ENCODE data around the gene ATXN2L.
A peak's percentile ranks its signal among the peaks of the same experiment; 100 is the strongest.
"Not testable (repeated sequence)": the region's sequence is repeated elsewhere in the genome, so short reads cannot be mapped to it uniquely, and the experiment has no call there.

The ATXN2L gene

GRCh38 chr16:28822520-28823290 lies at the start of gene ATXN2L:
TSS of gene ATXN2L (plus strand) at chr16:28822999. CDS start at chr16:28823260, 261 bp downstream.
- Histone ChIP-seq H3K4me3 (ENCODE audit: low read depth in 1 of 5, low read length in 5 of 5) (peak within 1 kb of the TSS; percentile 86 to 95 (median 89)), H3K27me3 (ENCODE audit: control insufficient read depth in 5 of 5, insufficient read depth in 4 of 5, low read length in 5 of 5) (no peaks in the 10 kb centered on the region), H3K27ac (ENCODE audit: low read depth, low read length) (peak within 1 kb of the TSS; percentile 95), H3K9me3 (ENCODE audit: control insufficient read depth in 5 of 5, low read length in 5 of 5) (peaks cover 0 to 3% (median 0%) of the 10 kb centered on the region in 5 donors), H3K9ac (ENCODE audit: low read length in 5 of 5) (peak within 1 kb of the TSS; percentile 59 to 100 (median 98)), H3K36me3 (ENCODE audit: control insufficient read depth in 5 of 5, insufficient read depth in 5 of 5, low read length in 5 of 5) (peaks cover 6 to 27% (median 26%) of the 10 kb centered on the region in 5 donors), H3K4me1 (ENCODE audit: control insufficient read depth in 5 of 5, insufficient read depth in 5 of 5, low read length in 5 of 5) (peaks cover 5 to 26% (median 23%) of the 10 kb centered on the region in 5 donors)

DNA sequence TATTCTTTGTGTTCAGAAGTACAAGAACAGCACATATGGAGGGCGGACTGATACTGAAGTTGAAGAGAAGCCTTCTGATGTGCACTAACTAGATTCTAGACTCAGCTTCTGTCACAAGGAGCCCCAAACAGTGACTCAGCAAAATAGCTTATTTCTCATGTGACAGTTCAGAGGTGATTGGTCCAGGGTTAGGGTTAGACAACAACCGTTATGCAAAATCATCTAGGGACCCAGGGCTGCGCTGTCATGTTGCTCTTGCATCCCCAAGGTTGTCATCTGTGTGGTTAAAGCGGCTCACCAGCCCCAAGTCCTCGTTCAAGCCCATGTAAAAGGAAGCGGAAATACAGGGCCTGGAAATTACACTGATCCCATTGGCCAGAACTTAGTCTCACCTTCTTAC lies 41.1 kb upstream of the ATXN2L start:
- not testable (repeated sequence) for H3K36me3 ChIP-seq (ENCODE audit: control insufficient read depth in 5 of 5, insufficient read depth in 5 of 5, low read length in 5 of 5); H3K9ac ChIP-seq (ENCODE audit: low read length in 5 of 5); H3K4me1 ChIP-seq (ENCODE audit: control insufficient read depth in 5 of 5, insufficient read depth in 5 of 5, low read length in 5 of 5); H3K9me3 ChIP-seq (ENCODE audit: control insufficient read depth in 5 of 5, low read length in 5 of 5); H3K27me3 ChIP-seq (ENCODE audit: control insufficient read depth in 5 of 5, insufficient read depth in 4 of 5, low read length in 5 of 5); H3K4me3 ChIP-seq (ENCODE audit: low read depth in 1 of 5, low read length in 5 of 5); H3K27ac ChIP-seq (ENCODE audit: low read depth, low read length)

- H3K9me3 ChIP-seq (ENCODE audit: control insufficient read depth in 5 of 5, low read length in 5 of 5); H3K9ac ChIP-seq (ENCODE audit: low read length in 5 of 5); H3K27ac ChIP-seq (ENCODE audit: low read depth, low read length); H3K4me3 ChIP-seq (ENCODE audit: low read depth in 1 of 5, low read length in 5 of 5); H3K4me1 ChIP-seq (ENCODE audit: control insufficient read depth in 5 of 5, insufficient read depth in 5 of 5, low read length in 5 of 5); H3K27me3 ChIP-seq (ENCODE audit: control insufficient read depth in 5 of 5, insufficient read depth in 4 of 5, low read length in 5 of 5); H3K36me3 ChIP-seq (ENCODE audit: control insufficient read depth in 5 of 5, insufficient read depth in 5 of 5, low read length in 5 of 5): not testable (repeated sequence)
Measured at GRCh38 chr16:28782357-28782756, 40.4 kb upstream of the ATXN2L start.

- not testable (repeated sequence) for H3K36me3 ChIP-seq (ENCODE audit: control insufficient read depth in 5 of 5, insufficient read depth in 5 of 5, low read length in 5 of 5); H3K9me3 ChIP-seq (ENCODE audit: control insufficient read depth in 5 of 5, low read length in 5 of 5); H3K27me3 ChIP-seq (ENCODE audit: control insufficient read depth in 5 of 5, insufficient read depth in 4 of 5, low read length in 5 of 5); H3K4me1 ChIP-seq (ENCODE audit: control insufficient read depth in 5 of 5, insufficient read depth in 5 of 5, low read length in 5 of 5); H3K4me3 ChIP-seq (ENCODE audit: low read depth in 1 of 5, low read length in 5 of 5); H3K9ac ChIP-seq (ENCODE audit: low read length in 5 of 5); H3K27ac ChIP-seq (ENCODE audit: low read depth, low read length)
Measured at GRCh38 chr16:28802235-28803019, 20.4 kb upstream of the ATXN2L start.

DNA sequence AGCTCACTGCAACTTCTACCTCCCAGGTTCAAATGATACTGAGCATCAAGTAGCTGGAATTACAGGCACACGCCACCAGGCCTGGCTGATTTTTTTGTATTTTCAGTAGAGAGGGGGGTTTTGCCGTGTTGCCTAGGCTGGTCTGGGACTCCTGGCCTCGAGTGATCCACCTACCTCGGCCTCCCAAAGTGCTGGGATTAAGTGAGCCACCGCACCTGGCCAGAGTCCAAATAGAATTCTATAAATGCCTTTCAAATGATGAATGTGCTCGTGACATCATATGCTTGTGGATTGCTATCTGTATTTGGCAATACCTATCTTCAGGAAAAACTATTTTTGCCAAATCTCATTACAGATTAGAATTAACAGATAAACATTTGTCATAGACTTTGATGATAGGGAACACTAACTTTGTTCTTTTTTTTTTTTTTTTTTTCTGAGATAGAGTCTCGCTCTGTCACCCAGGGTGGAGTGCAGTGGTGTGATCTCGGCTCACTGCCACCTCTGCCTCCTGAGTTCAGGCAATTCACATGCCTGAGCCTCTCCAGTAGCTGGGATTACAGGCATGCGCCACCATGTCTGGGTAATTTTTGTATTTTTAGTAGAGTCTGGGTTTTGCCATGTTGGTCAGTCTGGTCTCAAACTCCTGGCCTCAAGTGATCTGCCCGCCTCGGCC lies 15.2 kb upstream of the ATXN2L start:
- H3K27me3 ChIP-seq (ENCODE audit: control insufficient read depth in 5 of 5, insufficient read depth in 4 of 5, low read length in 5 of 5); H3K4me1 ChIP-seq (ENCODE audit: control insufficient read depth in 5 of 5, insufficient read depth in 5 of 5, low read length in 5 of 5); H3K9ac ChIP-seq (ENCODE audit: low read length in 5 of 5); H3K9me3 ChIP-seq (ENCODE audit: control insufficient read depth in 5 of 5, low read length in 5 of 5); H3K4me3 ChIP-seq (ENCODE audit: low read depth in 1 of 5, low read length in 5 of 5); H3K27ac ChIP-seq (ENCODE audit: low read depth, low read length); H3K36me3 ChIP-seq (ENCODE audit: control insufficient read depth in 5 of 5, insufficient read depth in 5 of 5, low read length in 5 of 5): not testable (repeated sequence)

DNA sequence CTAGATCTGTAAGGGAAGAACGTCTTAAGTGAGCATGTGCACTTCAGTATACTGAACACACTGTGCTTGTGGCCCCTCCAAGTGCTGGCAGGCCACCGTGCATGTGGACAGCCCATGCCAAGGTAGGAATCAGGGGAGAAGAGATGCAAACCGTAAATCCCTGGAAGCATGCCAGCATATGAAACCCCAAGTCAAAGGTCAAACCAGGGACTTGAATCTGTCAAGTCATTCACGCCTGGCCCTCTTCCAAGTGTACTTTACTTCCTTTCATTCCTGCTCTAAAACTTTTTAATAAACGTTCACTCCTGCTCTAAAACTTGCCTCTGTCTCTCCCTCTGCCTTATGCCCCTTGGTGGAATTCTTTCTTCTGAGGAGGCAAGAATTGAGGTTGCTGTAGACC lies 2.8 kb upstream of the ATXN2L start:
- Histone ChIP-seq H3K27me3 (ENCODE audit: control insufficient read depth in 5 of 5, insufficient read depth in 4 of 5, low read length in 5 of 5) (no peaks in the 10 kb centered on the region), H3K36me3 (ENCODE audit: control insufficient read depth in 5 of 5, insufficient read depth in 5 of 5, low read length in 5 of 5) (peaks cover 0 to 4% (median 0%) of the 10 kb centered on the region in 5 donors), H3K27ac (ENCODE audit: low read depth, low read length) (no peak overlapping the region), H3K4me3 (ENCODE audit: low read depth in 1 of 5, low read length in 5 of 5) (no peak overlapping the region), H3K4me1 (ENCODE audit: control insufficient read depth in 5 of 5, insufficient read depth in 5 of 5, low read length in 5 of 5) (peaks cover 5 to 14% (median 14%) of the 10 kb centered on the region in 5 donors), H3K9me3 (ENCODE audit: control insufficient read depth in 5 of 5, low read length in 5 of 5) (peaks cover 0 to 3% (median 0%) of the 10 kb centered on the region in 5 donors), H3K9ac (ENCODE audit: low read length in 5 of 5) (no peak overlapping the region)

- H3K4me3 ChIP-seq (ENCODE audit: low read depth in 1 of 5, low read length in 5 of 5); H3K27ac ChIP-seq (ENCODE audit: low read depth, low read length); H3K9me3 ChIP-seq (ENCODE audit: control insufficient read depth in 5 of 5, low read length in 5 of 5); H3K27me3 ChIP-seq (ENCODE audit: control insufficient read depth in 5 of 5, insufficient read depth in 4 of 5, low read length in 5 of 5); H3K9ac ChIP-seq (ENCODE audit: low read length in 5 of 5); H3K36me3 ChIP-seq (ENCODE audit: control insufficient read depth in 5 of 5, insufficient read depth in 5 of 5, low read length in 5 of 5): not testable (repeated sequence)
- peaks cover 5 to 20% (median 19%) of the 10 kb centered on the region in 5 donors for H3K4me1 ChIP-seq (ENCODE audit: control insufficient read depth in 5 of 5, insufficient read depth in 5 of 5, low read length in 5 of 5)
Measured at GRCh38 chr16:28820546-28820945, 2.3 kb upstream of the ATXN2L start.

GRCh38 chr16:28821874-28822519 lies 802 bp upstream of the ATXN2L start:
- Histone ChIP-seq H3K9ac (ENCODE audit: low read length in 5 of 5) (peak overlapping the region; percentile 59 to 100 (median 84)), H3K27ac (ENCODE audit: low read depth, low read length) (peak overlapping the region; percentile 95), H3K4me3 (ENCODE audit: low read depth in 1 of 5, low read length in 5 of 5) (peak overlapping the region; percentile 78 to 93 (median 87))

DNA sequence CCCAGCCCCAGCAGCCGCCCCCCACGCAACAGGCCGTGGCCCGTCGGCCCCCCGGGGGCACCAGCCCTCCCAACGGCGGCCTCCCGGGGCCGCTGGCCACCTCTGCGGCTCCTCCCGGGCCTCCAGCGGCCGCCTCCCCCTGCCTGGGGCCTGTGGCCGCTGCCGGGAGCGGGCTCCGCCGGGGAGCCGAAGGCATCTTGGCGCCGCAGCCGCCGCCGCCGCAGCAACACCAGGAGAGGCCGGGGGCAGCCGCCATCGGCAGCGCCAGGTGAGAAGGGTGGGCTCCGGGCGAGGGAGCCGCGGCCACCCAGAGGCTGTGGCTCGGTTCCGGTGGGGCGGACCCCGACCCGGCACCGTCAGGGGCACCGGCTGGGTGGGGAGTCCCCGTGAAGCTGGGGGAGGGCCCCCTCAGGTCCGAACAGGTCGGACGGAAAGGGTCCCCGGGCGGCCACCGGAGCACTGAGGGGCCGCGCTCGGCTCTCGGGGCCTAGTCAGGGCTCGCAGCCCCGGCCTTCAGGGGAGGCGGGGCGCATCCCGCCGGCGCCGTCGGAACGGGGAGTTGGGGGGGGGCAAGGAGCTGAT lies 583 bp downstream of the ATXN2L start:
- H3K36me3 ChIP-seq (ENCODE audit: control insufficient read depth in 5 of 5, insufficient read depth in 5 of 5, low read length in 5 of 5) = peaks cover 9 to 34% (median 32%) of the 10 kb centered on the region in 5 donors
- peaks cover 5 to 26% (median 23%) of the 10 kb centered on the region in 5 donors for H3K4me1 ChIP-seq (ENCODE audit: control insufficient read depth in 5 of 5, insufficient read depth in 5 of 5, low read length in 5 of 5)
- peak overlapping the region in 4 of 5 donors; percentile 87 to 95 (median 91) for H3K4me3 ChIP-seq (ENCODE audit: low read depth in 1 of 5, low read length in 5 of 5)
- H3K27me3 ChIP-seq (ENCODE audit: control insufficient read depth in 5 of 5, insufficient read depth in 4 of 5, low read length in 5 of 5) = no peaks in the 10 kb centered on the region
- peak overlapping the region in 4 of 5 donors; percentile 96 to 100 (median 99) for H3K9ac ChIP-seq (ENCODE audit: low read length in 5 of 5)
- H3K27ac ChIP-seq (ENCODE audit: low read depth, low read length) = peak overlapping the region; percentile 95
- peaks cover 0 to 3% (median 0%) of the 10 kb centered on the region in 5 donors for H3K9me3 ChIP-seq (ENCODE audit: control insufficient read depth in 5 of 5, low read length in 5 of 5)

More at GRCh38 chr16:28821874-28822519, 802 bp upstream of the ATXN2L start:
- Histone ChIP-seq H3K4me1 (ENCODE audit: control insufficient read depth in 5 of 5, insufficient read depth in 5 of 5, low read length in 5 of 5) (peaks cover 5 to 26% (median 23%) of the 10 kb centered on the region in 5 donors), H3K9me3 (ENCODE audit: control insufficient read depth in 5 of 5, low read length in 5 of 5) (peaks cover 0 to 3% (median 0%) of the 10 kb centered on the region in 5 donors), H3K27me3 (ENCODE audit: control insufficient read depth in 5 of 5, insufficient read depth in 4 of 5, low read length in 5 of 5) (no peaks in the 10 kb centered on the region), H3K36me3 (ENCODE audit: control insufficient read depth in 5 of 5, insufficient read depth in 5 of 5, low read length in 5 of 5) (peaks cover 6 to 20% (median 19%) of the 10 kb centered on the region in 5 donors)
